GM19468 (cell line): Measurements from ENCODE around the gene E2F8.
A peak's percentile ranks its signal among the peaks of the same experiment; 100 is the strongest.

Experiments used
- ATAC-seq: cut with Tn5 transposase; IDR thresholded peaks from one replicate; pipeline ENCODE4 v1.9.1; 2021; ENCODE audit warnings: mild to moderate bottlenecking, moderate library complexity, moderate number of reproducible peaks; ENCODE audit not compliant: unreplicated experiment; ENCODE audit errors: extremely low read depth

The E2F8 gene

DNA sequence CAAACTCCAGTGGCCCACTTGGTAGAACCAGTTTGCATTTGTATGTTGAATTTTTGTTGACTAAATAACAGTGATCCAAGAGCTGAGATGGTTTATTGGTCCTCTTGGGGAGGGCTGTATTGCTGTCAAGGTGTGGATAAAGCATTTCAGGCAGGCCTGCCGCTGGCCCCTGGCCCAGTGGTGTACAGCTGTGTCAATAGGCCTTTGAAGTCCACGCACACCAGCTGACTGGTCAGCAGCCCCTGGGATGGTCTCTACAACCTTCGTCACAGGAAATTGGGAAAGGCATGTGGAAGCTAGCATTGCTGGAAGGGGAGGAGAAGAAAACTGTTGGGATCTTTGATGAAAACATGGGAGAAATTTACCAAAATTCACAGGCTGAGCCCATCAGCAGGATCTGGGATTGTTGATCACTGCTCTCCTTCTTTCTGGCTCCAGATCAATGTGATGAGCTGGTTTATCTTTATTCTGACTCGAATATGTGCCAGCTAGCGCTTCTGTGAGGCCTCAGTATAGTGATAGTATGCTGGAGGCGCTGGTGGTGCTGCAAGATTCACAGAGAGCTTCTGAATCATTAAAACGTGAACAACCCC lies 12.5 kb upstream of the E2F8 start:
- ATAC-seq = no peak

DNA sequence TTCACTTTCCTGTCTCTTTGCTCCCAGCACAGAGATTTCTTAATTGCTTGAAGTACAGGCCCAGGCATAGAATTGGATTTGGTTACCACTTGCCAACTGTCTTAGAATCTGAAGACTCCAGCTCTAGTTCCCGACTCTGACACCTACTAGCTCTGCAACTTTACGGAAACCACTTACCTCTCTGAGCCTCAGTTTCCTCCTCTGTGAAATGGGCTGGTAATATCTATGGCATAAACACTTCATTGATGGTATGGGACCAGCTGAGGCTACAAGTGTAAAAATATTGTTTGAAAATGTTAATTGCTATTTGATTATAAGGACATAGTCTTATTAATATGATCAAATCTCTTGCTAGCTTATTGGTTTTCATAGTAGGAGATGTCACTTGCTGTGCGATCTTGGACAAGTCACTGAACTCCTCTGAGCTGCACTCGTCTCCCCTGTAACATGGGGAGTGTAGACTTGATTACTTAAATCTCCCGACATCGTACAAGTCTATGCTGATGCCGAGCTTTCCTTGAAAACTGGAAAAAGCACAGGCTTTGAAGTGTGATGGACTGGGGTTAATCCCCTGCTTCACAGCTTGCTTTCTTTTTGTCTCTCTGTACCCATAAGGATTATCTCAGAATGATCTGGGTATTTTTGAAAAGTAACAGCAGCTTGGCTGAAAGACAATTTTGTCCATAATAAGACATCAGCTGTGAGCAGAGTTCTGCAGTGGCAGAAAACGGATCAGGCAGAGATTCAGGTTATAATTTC lies 11.8 kb upstream of the E2F8 start:
- ATAC-seq = no peak

DNA sequence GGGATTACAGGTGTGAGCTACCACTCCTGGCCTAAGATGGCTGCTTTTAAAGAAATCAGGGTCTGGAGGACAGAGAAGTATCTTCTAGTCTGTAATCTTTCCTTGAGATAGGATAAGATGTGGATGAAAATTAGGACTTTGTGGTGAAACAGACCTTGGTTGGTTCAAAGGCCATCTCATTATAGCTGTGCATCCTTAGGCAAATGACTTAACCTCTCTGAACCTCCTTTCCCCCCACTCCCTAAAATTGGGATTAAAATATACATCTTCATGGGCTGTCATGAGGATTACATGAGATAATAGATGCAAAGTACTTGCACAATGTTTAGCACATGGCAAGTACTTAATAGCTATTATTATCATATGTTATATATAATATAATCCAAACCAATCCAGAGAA lies 10.8 kb upstream of the E2F8 start:
- no peak for ATAC-seq

DNA sequence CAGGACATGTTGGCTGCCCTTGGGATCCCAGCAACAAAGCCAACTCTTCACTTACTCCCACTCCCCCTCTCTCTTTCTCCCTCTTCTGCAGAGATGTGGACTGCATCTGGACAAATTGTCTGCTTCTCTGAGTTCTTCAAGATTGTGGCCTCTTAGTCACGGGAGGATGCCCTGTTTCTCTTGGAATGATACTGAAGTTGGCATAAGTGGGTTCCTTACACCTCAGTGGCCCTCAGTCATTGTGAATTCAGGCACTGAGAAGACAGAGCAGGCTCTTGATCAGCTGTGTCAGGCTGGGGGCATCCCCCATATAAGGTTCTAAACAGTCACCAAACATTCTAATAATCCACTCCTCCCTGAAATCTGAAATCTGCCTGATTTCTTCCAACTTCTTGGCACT lies 6.1 kb upstream of the E2F8 start:
- ATAC-seq = no peak

DNA sequence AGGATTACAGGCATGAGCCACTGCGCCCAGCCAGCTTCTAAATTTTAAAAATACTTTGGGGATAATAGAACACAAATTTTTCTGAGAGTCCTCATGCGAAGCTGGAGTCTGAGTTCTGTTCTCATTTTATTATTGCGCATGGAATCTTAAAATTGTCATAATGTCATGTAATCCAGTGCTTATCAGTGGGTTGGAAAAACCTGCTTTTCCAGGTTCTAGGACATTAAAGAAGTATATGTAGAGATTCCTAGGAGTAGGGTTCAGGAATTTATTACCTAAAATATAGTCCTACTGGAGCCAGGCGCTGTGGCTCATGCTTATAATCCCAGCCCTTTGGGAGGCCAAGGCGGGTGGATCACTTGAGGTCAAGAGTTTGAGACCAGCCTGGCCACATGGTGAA lies 4.6 kb upstream of the E2F8 start:
- ATAC-seq = no peak

GRCh38 chr11:19244621-19245020 lies 3.9 kb upstream of the E2F8 start:
- ATAC-seq = no peak

DNA sequence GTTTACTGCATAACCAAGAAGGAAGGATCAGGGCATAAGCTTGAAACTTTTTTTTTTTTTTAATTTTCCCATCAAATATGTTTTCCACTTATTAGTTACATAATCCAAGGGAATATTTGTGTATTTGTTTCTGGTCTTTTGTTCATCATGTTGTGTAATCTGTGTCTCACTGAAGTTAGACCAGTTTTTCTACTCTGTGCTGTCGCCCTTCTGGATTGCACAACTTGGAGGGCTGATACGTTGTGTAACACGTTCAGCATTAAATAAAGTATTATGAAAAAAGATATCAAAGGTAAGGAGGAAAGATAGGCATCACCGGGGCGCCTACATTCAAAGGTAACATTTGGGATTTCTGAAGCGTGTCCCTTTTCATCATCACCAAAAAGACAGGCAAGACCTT lies 3.3 kb upstream of the E2F8 start:
- ATAC-seq = no peak

DNA sequence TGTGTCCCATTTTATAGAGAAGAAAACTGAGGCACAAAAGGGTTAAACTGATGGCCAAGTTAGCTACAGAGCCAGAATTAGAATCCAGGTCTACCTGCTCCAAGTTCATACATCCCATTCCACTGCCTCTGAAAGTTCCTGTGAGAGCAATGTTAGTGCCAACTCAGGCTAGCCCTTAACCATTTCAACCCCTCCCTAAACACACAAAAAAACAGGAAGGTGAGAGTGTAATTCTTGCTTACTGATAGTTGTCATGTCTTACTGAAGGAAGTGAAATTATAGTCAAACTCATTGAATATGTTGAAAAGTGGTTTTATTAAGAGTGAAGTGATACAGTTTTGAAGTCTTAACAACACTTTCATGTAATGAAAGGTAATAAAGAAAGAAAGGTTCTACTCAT lies 2.9 kb upstream of the E2F8 start:
- ATAC-seq = no peak

DNA sequence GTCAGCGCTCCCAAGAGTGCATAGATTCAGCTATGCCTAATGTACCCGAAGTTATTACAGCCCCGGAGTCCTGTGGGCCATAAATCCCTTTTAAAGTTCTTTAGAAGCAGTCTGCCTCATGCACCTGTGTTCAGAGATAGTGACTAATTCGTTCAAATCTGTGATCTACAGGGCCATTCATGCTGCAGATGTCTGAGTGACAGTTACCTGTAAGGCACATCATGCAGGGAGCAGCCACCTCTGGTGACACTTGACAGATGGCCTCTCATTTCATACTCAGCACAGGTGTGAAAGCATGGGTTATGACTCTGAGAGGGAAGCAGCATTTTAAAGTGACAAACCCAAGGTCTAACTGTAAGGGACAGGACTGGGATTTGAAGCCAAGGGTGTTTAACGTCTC lies 2.4 kb upstream of the E2F8 start:
- no peak for ATAC-seq

DNA sequence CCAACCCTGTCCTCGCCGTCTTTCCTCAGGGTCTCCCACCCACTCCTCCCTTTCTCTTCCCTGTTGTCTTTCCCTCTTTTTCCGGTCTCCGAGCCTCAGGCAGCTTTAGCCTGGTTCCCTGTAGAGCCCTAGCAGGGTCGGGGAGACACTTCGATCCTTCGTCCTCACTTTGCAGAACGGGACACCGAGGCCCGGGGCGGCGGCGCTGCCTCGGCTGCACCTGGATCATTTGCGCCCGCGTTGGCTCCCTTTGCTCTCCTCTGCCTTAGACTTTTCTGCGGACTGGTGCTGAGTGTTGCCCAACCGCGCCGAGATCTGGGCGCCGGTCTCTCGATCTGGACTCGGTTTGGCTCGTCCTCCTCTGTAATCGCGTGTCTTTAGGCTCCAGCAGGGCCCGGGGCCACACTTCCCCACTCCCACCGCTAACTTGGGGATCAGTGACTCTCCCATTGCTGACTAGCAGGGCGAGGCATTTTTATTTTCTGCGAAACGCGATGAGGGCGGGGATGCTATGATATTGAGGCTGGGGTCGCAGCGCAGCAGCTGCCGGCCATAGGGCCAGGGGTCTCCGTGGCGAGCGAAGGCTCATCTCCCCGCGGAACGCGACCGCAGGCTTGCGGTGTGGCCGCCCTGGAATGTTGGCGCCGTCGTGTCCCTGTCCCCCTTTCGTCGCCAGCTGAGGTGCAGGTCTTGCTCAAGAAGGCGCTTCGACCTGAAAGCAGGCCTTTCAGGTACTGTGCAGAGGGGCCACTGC lies 1.6 kb upstream of the E2F8 start:
- ATAC-seq = no peak

DNA sequence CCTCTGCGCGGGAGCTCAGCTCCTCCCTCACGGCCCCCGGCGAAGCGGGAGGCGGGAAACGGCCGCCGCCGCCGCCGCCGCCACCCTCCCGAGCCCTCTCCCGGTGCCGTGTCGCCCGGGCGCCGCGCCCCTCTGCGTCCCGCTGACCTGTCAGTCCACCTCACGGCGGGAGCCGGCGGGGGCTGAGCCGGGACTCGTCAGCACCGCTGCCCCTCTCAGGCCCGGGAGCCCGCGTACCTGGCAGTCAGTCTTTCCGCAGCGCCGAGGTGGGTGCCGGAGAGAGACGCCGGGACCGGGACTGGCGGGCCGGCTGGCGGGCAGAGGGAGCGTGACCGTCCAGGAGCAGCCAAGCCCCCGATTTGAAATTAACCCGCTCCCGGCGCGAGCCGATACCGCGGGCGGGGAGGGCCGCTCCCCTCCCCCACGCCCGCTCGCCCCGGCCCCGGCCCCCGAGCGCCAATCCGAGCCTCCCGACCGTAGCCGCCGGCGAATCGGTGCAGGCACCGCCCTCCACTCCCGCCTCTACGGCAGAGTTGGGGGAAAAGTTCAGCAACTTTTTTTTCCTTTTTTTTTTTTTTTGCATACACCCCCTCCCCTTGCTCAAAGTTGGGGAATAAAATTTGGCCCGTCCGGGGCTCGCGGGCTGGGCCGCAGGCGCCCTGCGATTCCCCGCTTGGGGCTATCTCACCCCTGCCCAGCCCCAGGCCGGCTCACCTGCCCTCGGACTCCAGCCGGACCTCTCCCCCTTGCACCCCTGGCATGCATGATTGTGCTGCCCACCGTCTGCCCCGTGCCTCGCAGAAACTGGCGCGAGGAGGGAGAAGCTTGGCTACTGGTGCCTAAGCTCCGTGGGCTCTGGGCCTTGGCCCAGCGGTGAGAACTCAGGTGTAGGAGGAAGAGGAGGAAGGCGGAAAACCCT lies 774 bp upstream of the E2F8 start:
- ATAC-seq = peak; percentile 7

DNA sequence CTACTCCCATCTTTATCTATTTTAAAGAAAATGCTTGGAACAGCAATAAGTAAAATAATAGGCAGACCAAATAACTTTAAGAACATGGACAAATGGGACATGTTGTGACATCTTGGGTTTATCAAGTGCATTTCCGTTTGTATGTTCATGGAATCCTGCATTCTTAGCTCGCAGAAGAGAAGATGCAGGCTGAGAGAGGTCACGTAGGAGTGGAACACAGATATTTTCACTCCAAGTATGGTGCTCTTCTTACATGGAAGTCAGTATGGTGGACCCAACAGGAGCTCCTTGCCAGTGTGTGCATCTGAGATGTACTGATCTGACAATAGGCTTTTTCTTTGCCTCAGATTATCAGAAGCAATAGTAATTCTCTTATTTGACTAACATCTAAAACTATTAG lies 1.7 kb downstream of the E2F8 start:
- no peak for ATAC-seq

DNA sequence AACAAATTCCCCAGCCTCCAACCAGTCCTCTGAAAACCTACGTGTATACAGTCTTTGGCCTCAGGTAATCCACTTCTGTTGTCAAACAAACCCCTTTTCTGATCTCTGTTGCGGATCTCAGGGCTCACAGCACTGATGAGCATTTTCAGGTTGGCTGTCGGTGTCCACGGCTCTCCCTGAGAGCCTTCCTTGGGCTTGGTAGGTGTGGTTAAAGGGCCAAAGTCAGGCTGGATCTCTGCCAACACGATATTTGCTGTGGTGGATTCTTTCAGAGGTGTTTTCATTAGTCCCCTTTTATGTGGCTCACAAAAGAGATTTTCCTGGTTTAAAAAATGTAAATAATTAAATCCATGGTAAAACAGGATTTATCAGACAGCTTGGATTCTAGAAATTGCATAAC lies 2.9 kb downstream of the E2F8 start:
- no peak for ATAC-seq

GRCh38 chr11:19237381-19237780 lies 3.4 kb downstream of the E2F8 start:
- ATAC-seq = no peak

DNA sequence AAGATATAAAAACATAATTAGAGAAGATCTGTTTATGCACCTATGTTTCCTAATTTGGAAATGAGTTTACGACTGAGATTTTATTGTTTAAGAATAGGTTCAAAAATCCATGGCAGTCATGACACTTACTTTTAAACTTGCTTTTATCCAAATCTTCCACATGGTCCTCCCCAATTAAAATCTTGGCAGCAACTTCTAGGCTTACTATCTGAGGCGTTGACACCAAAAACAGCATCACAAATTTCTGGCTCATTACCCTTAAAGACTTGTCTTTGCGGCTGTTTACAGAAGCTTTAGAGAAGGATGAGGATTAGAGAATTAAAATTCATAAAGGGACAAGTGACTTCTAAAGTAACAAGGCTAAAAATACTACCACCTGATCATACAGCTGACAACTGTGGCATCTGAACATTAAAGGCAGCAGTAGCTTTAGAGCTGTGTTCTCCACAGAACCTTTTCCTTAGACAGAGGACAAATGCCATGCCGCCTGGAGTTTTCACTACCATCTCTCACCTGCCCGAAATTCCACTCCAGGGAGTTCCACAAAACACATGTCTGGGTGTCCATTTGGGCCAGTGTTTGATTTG lies 6.4 kb downstream of the E2F8 start:
- ATAC-seq = no peak

DNA sequence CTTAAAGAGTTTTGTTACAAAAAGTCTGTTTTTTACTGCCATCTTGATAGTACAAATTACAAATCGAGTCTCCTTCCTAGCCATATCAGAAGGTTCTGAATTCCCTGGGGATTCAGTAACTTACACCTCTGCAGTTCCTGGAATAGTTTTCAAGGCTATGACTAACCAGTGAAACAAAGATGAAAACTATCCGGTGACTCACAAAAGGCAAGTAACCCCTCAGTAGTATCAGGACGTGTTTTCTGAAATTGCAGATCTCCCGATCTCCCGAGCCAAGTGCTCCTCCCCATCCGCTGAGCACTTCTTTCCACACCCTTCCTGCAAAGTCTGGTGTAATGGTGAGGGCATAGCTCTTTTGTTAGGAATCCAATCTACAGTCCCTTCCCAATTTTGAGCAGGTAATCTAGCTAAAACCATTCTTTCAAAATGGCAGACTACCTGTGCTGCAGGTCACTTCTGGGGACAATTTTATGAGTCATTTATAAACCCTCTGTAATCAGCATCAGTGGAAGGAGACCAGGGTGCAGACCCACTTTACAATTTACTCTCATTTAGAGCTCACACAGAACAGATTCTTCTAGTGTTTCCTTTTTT lies 7.7 kb downstream of the E2F8 start:
- ATAC-seq = no peak

GRCh38 chr11:19229671-19230070 lies 11.1 kb downstream of the E2F8 start:
- ATAC-seq = no peak

GRCh38 chr11:19228968-19229367 lies 11.8 kb downstream of the E2F8 start:
- ATAC-seq = no peak

DNA sequence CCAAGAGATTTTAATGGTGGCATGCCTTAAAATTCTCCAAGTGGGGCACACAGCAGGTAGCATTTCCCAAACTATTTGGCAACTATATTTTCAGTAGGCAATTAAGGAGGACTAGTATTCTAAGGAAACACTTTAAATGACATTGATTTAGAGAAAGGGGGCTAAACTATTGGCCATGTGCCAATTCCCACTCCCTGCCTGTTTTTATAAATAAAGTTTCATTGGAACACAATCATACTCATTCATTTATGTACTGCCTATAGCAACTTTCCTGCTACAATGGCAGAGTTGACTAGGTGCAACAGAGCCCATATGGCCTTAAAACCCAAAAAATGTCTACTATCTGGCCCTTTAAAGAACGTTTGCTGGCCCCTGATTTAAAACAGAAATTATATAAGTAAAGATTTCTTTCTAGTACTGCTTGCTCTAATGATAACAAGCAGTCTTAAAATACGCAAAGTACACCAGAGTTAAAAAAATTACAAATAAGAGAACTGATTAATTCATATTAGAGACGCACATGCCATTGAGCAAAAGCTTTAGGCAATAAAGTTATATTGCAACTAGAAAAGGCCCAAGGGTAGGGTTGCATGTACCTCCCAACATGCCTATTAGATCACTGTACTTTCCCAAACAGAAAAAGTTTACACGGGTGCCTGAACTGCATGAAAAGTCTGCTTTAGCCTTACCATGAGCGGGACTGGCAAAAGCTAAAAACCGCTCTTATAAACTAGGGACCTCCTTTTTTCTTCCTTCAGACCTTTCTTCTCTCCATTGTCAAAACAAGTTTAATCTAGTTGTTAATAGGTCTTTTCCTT lies 14.2 kb downstream of the E2F8 start:
- ATAC-seq = no peak
